Kidney (tissue), 14 donors: ENCODE data around the gene NKD2. TPM values are rescaled to one million over a fixed set of nuclear protein-coding genes. Genes with fewer than 3 reads are reported as not detected.

Experiments used
- DNase-seq, 5 donors: peaks; one replicate each; pipeline ENCODE4 v3.0.0-alpha.2; 2013 to 2020
- FAIRE-seq: peaks from 2 replicates; lab custom pipeline; 2012; peaks lifted over from hg19 to GRCh38; lab: Jason Lieb, UNC
- H3K27ac ChIP-seq, 2 donors: one replicate each; pipeline ENCODE4 v1.7.0; 2013; ENCODE audit warnings: low read depth in 2 of 2, low read length in 2 of 2, inconsistent platforms in 1 of 2
- H3K27me3 ChIP-seq: one replicate; pipeline ENCODE4 v1.7.1; 2013; ENCODE audit warnings: low read length, inconsistent platforms; ENCODE audit not compliant: control insufficient read depth, insufficient read depth
- H3K36me3 ChIP-seq, 3 donors: one replicate each; pipeline versions ENCODE4 v1.7.0 to v1.7.1; 2013; ENCODE audit warnings: low read length in 3 of 3, control low read depth in 1 of 3, inconsistent platforms in 1 of 3; ENCODE audit not compliant: insufficient read depth in 3 of 3, control insufficient read depth in 2 of 3
- H3K4me1 ChIP-seq, 3 donors: one replicate each; pipeline versions ENCODE4 v1.7.0 to v1.7.1; 2013; ENCODE audit warnings: low read length in 3 of 3, inconsistent platforms in 1 of 3, low read depth in 1 of 3; ENCODE audit not compliant: control insufficient read depth in 2 of 3, insufficient read depth in 2 of 3
- H3K4me3 ChIP-seq, 3 donors: one replicate each; pipeline versions ENCODE4 v1.7.0 to v1.8.1; 2013; ENCODE audit warnings: low read length in 3 of 3, control low read depth in 1 of 3, inconsistent platforms in 1 of 3
- H3K9ac ChIP-seq, 3 donors: one replicate each; pipeline versions ENCODE4 v1.7.0 to v1.7.1; 2013; ENCODE audit warnings: low read length in 3 of 3, control low read depth in 1 of 3, inconsistent platforms in 1 of 3
- H3K9me3 ChIP-seq, 3 donors: one replicate each; pipeline versions ENCODE4 v1.7.0 to v1.7.1; 2013; ENCODE audit warnings: low read length in 3 of 3, control low read depth in 1 of 3, inconsistent platforms in 1 of 3; ENCODE audit not compliant: control insufficient read depth in 2 of 3, insufficient read depth in 1 of 3
- intact Hi-C: fragments of 100-400 bp; cut with DNase I; formaldehyde crosslinking; loops from one replicate; pipeline ENCODE4 v1.11.1; 2022
- polyA plus RNA-seq: library from polyadenylated mRNA; stranded (reverse); fragments of 350-450 nt; fragmentation: Illumina TruSeq; extraction: RNeasy Lipid Tissue Mini Kit (QIAGEN cat#74804); gene quantifications from one replicate; pipeline ENCODE4 v1.2.3, GENCODE V29; 2014; ENCODE audit warnings: low read depth, low replicate concordance; ENCODE audit not compliant: insufficient read depth
- total RNA-seq: library from RNA; stranded (reverse); fragmentation: NEBNext Ultra II Directional; extraction: Animal tissue kit (Norgen Biotek cat#: 25700); gene quantifications from one replicate; pipeline ENCODE4 v1.2.1, GENCODE V29; 2021
- TF ChIP-seq, protein P1 (sequence below): IDR thresholded peaks from 3 replicates; pipeline ENCODE4 v1.5.1; 2012; ENCODE audit warnings: mild to moderate bottlenecking, moderate library complexity, borderline replicate concordance; ENCODE audit not compliant: insufficient read depth; ENCODE audit errors: extremely low read depth
- donor health status: control.
- donor health status: control.
- donor health status: control.
- donor health status: control.
- donor health status: control.
- donor health status: DM: yes; HTN: yes; CAD: no.
- donor health status: Normal renal cell carcinoma (clear cell type).

NKD2 gene
- total and polyA plus RNA-seq, 2 donors from 2014 or later, result 7.9 to 14.1 TPM

DNA sequence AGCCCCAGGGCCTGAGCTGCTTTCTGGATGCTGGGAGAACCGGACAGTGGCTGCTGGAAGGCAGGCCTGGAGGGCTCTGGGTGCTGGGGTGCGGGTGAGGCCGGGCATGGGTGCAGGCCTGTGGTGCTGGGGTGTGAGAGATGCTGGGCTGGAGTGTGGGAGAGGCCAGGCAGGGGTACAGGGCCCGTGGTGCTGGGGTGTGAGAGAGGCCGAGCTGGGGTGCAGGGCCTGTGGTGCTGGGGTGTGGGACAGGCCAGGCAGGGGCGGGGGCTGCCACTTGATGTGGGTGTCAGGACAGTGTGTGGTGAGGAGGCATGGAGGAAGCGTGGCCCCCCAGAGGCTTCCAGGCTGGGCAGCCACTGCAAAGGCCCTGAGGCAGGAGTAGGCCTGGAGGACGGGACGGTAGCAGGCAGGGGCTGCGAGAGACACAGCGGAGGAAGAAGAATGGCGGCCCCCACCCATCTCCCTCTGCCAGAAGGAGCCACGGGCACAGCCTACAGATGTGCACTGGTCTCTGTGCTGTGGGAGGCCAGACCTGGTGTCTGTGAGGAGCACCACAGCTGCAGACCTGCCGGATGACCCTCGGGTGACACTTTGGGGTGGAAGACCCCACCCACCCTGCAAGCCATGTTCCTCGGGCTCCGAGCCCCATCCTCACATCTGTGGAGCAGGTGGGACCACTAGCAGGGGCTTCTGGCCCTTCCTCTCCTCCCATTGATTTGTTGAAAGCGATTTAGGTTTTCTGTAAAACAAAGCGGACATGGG, 9.3 kb downstream of the NKD2 start:
- peak in 1 of 5 donors; percentile 70 for DNase-seq

DNA sequence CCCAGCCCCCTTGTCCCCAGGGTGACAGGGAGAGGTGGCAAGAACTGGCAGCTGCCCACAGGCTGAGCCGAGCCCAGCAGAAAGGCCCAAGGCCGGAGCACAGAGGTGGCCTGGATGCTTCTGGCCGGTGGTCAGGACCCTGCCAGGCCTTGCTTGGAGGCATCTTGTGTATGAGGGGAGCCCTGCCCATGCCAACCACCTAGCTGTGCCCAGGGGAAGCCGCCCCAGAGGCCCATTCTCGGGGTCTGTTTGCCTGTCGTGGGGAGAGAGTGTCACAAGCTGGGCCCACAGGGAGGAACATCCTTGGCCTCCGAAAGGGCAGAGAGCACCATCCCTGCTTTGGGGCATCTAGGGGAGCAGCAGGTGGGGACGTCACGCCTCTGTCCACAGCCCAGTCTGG, 10.0 kb downstream of the NKD2 start:
- TF ChIP-seq, protein P1, sequence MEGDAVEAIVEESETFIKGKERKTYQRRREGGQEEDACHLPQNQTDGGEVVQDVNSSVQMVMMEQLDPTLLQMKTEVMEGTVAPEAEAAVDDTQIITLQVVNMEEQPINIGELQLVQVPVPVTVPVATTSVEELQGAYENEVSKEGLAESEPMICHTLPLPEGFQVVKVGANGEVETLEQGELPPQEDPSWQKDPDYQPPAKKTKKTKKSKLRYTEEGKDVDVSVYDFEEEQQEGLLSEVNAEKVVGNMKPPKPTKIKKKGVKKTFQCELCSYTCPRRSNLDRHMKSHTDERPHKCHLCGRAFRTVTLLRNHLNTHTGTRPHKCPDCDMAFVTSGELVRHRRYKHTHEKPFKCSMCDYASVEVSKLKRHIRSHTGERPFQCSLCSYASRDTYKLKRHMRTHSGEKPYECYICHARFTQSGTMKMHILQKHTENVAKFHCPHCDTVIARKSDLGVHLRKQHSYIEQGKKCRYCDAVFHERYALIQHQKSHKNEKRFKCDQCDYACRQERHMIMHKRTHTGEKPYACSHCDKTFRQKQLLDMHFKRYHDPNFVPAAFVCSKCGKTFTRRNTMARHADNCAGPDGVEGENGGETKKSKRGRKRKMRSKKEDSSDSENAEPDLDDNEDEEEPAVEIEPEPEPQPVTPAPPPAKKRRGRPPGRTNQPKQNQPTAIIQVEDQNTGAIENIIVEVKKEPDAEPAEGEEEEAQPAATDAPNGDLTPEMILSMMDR, result no peak
- DNase-seq (peak in 1 of 5 donors; percentile 67), FAIRE-seq (no peak)
- Histone ChIP-seq H3K9me3 (no peaks in the 10 kb centered on the region), H3K4me1 (no peaks in the 10 kb centered on the region), H3K27me3 (no peaks in the 10 kb centered on the region), H3K9ac (no peak overlapping the region), H3K36me3 (no peaks in the 10 kb centered on the region), H3K27ac (no peak overlapping the region), H3K4me3 (no peak overlapping the region)
- intact Hi-C loops, result no loop called here

More for the DNA sequence above, 9.3 kb downstream of the NKD2 start:
- Histone ChIP-seq H3K27me3 (no peaks in the 10 kb centered on the region), H3K4me3 (no peak overlapping the region), H3K9ac (no peak overlapping the region), H3K4me1 (no peaks in the 10 kb centered on the region), H3K9me3 (no peaks in the 10 kb centered on the region), H3K36me3 (no peaks in the 10 kb centered on the region), H3K27ac (no peak overlapping the region)
- intact Hi-C loops, result no loop called here
- FAIRE-seq, result no peak
- TF ChIP-seq, protein P1, result no peak

DNA sequence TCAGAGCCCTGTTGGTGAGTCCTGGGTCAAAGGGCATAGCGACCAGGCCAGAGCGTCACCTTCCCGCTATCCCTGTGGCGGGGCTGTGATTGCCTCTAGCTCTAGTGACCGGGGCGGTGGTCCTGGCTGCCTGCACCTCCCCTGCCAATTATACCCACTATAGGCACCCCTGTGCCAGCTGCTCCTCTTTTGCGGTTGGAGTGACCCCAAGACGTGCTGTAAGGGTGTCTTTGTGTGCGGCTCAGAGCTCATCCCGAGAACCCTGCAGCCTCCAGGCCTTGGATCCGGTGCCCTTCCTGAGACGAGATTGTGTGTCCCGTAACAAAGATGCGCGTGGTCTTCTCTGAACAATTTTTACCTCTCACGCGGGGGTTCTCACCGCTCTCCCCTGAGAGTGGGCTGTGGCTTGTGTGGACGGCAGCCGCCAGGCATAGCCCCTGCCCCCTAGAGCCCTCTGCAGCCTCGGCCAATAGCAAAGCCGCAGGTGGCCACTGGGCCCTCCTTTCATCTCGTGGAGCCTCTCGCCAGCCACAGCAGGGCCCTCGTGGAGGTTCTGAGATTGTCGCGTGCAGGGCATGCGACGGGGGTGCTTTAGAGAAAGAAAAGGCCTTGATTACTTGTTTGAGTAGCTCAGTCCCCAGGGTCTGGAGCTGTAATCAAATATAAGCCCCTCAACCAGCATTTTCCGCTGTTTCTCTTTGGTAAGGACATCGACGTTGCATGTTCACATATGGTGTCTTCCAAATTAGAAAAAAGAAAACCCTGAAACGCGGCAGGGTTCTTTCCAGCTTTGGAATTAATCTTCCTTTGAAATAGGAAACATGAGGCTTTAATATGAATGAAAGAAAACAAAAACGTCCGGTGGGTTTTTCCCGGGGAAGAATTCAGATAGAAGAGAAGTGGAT, 10.7 kb downstream of the NKD2 start:
- intact Hi-C loops, result no loop called here
- Histone ChIP-seq H3K4me1 (no peaks in the 10 kb centered on the region), H3K4me3 (no peak overlapping the region), H3K36me3 (no peaks in the 10 kb centered on the region), H3K9ac (no peak overlapping the region), H3K27me3 (no peaks in the 10 kb centered on the region), H3K27ac (no peak overlapping the region), H3K9me3 (no peaks in the 10 kb centered on the region)
- DNase-seq (peak in 1 of 5 donors; percentile 51), FAIRE-seq (no peak)
- TF ChIP-seq, protein P1, result no peak
